SJCRH30 (cell line): ENCODE results near the gene NME5. TPM values are rescaled to one million over a fixed set of nuclear protein-coding genes. Genes with fewer than 3 reads are reported as not detected.

ENCODE experiments used
- DNase-seq, 2 experiments: peaks; one replicate each; pipeline ENCODE4 v3.0.0-alpha.2; 2015 to 2020
- H3K27ac ChIP-seq: fragments of 250-450 bp; sonication (Bioruptor Pico); 2 replicates; pipeline ENCODE4 v1.5.1; 2020; ENCODE audit warnings: mild to moderate bottlenecking, moderate library complexity
- H3K27me3 ChIP-seq: fragments of 250-450 bp; sonication (Bioruptor Pico); 2 replicates; pipeline ENCODE4 v1.5.1; 2020; ENCODE audit warnings: mild to moderate bottlenecking, moderate library complexity
- H3K36me3 ChIP-seq: fragments of 250-450 bp; sonication (Bioruptor Pico); 2 replicates; pipeline ENCODE4 v1.5.1; 2020; ENCODE audit warnings: mild to moderate bottlenecking, moderate library complexity
- H3K4me1 ChIP-seq: fragments of 250-450 bp; sonication (Bioruptor Pico); 2 replicates; pipeline ENCODE4 v1.5.1; 2020; ENCODE audit warnings: mild to moderate bottlenecking, moderate library complexity
- H3K4me3 ChIP-seq: fragments of 250-450 bp; sonication (Bioruptor Pico); 2 replicates; pipeline ENCODE4 v1.5.1; 2020; ENCODE audit warnings: mild to moderate bottlenecking, moderate library complexity
- H3K9me3 ChIP-seq: fragments of 250-450 bp; sonication (Bioruptor Pico); replicated peaks from 2 replicates; pipeline ENCODE4 v1.5.1; 2020; ENCODE audit warnings: mild to moderate bottlenecking, moderate library complexity
- total RNA-seq: library from RNA; depleted of rRNA; stranded (reverse); fragments of >200 nt; shearing (Covaris generic); gene quantifications from 2 replicates; pipeline ENCODE4 v1.2.3, GENCODE V29; 2014; rRNA removed

NME5 gene, protein sequence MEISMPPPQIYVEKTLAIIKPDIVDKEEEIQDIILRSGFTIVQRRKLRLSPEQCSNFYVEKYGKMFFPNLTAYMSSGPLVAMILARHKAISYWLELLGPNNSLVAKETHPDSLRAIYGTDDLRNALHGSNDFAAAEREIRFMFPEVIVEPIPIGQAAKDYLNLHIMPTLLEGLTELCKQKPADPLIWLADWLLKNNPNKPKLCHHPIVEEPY
- total RNA-seq: not detected in 2 replicates

- Histone ChIP-seq H3K4me3 (no peak within 1 kb of the TSS), H3K9me3 (no peaks in the 10 kb centered on the region)
- no peak for DNase-seq
Observed at GRCh38 chr5:138138949-138139780, at the start of gene NME5. Gene NME5 (minus strand): TSS chr5:138139428. CDS start chr5:138138780, 648 bp downstream.

GRCh38 chr5:138188626-138189025 lies 49.4 kb upstream of the NME5 start:
- no peaks in the 10 kb centered on the region for H3K4me1 ChIP-seq
- no peaks in the 10 kb centered on the region for H3K27me3 ChIP-seq
- no peak overlapping the region for H3K27ac ChIP-seq
- no peaks in the 10 kb centered on the region for H3K9me3 ChIP-seq
- H3K4me3 ChIP-seq: no peak overlapping the region
- DNase-seq: no peak
- peaks cover 82% of the 10 kb centered on the region for H3K36me3 ChIP-seq

More at GRCh38 chr5:138138949-138139780, at the start of gene NME5:
- no peaks in the 10 kb centered on the region for H3K4me1 ChIP-seq
- H3K27me3 ChIP-seq: peaks cover 4% of the 10 kb centered on the region; the same call in 1 of the 2 replicates
- no peak within 1 kb of the TSS for H3K27ac ChIP-seq
- no peaks in the 10 kb centered on the region for H3K36me3 ChIP-seq

GRCh38 chr5:138186002-138186447 lies 46.8 kb upstream of the NME5 start:
- Histone ChIP-seq H3K9me3 (no peaks in the 10 kb centered on the region), H3K36me3 (peaks cover 90% of the 10 kb centered on the region), H3K27me3 (no peaks in the 10 kb centered on the region), H3K4me3 (no peak overlapping the region), H3K4me1 (no peaks in the 10 kb centered on the region), H3K27ac (no peak overlapping the region)
- no peak for DNase-seq

GRCh38 chr5:138182808-138183207 lies 43.6 kb upstream of the NME5 start:
- Histone ChIP-seq H3K27me3 (no peaks in the 10 kb centered on the region), H3K4me3 (no peak overlapping the region), H3K9me3 (no peaks in the 10 kb centered on the region), H3K27ac (no peak overlapping the region), H3K4me1 (no peaks in the 10 kb centered on the region), H3K36me3 (peaks cover 69% of the 10 kb centered on the region)
- no peak for DNase-seq

DNA sequence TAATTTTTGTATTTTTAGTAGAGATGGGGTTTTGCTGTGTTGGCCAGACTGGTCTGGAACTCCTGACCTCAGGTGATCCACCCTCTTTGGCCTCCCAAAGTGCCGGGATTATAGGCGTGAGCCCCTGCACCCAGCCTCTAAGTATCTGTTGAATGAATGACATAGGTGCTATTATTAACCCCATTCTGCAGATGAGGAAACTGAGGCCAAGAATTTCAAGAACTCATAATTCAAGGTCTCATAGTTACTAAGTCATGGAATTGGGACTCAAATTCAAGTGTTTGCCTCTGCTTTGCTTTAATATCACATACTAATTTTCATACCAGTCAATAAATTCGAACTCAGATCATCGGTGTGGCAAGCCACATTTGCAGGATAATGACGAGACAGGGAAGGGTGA lies 41.6 kb upstream of the NME5 start:
- H3K27me3 ChIP-seq: no peaks in the 10 kb centered on the region
- H3K4me1 ChIP-seq: no peaks in the 10 kb centered on the region
- DNase-seq: no peak
- peaks cover 55% of the 10 kb centered on the region for H3K36me3 ChIP-seq
- no peak overlapping the region for H3K4me3 ChIP-seq
- H3K27ac ChIP-seq: no peak overlapping the region
- H3K9me3 ChIP-seq: no peaks in the 10 kb centered on the region

GRCh38 chr5:138180183-138180782 lies 41.1 kb upstream of the NME5 start:
- no peaks in the 10 kb centered on the region for H3K9me3 ChIP-seq
- no peak overlapping the region for H3K27ac ChIP-seq
- no peaks in the 10 kb centered on the region for H3K4me1 ChIP-seq
- H3K27me3 ChIP-seq: no peaks in the 10 kb centered on the region
- H3K36me3 ChIP-seq: peaks cover 50% of the 10 kb centered on the region
- DNase-seq: peak; percentile 41 to 80
- H3K4me3 ChIP-seq: peak overlapping the region; percentile 72

GRCh38 chr5:138179277-138179857 lies 40.1 kb upstream of the NME5 start:
- Histone ChIP-seq H3K27me3 (no peaks in the 10 kb centered on the region), H3K4me1 (no peaks in the 10 kb centered on the region), H3K4me3 (peak overlapping the region; percentile 72), H3K36me3 (peaks cover 41% of the 10 kb centered on the region), H3K9me3 (no peaks in the 10 kb centered on the region), H3K27ac (peak overlapping the region; percentile 95)
- DNase-seq: peak; percentile 30 to 37

- Histone ChIP-seq H3K36me3 (peaks cover 41% of the 10 kb centered on the region), H3K4me1 (no peaks in the 10 kb centered on the region), H3K9me3 (no peaks in the 10 kb centered on the region), H3K27me3 (no peaks in the 10 kb centered on the region), H3K27ac (peak within 1 kb of the TSS; percentile 95), H3K4me3 (peak within 1 kb of the TSS; percentile 72)
- peak; percentile 97 to 98 for DNase-seq
Observed at GRCh38 chr5:138178516-138179276, 39.5 kb upstream of the NME5 start, which contains the start of the genes BRD8 and KIF20A. Gene BRD8 (minus strand): TSS chr5:138178630. CDS start chr5:138178614, 16 bp downstream. Gene KIF20A (plus strand): TSS chr5:138179112. CDS start chr5:138179681, 569 bp downstream.

- Histone ChIP-seq H3K9me3 (no peaks in the 10 kb centered on the region), H3K27ac (peak overlapping the region; percentile 95), H3K36me3 (peaks cover 38% of the 10 kb centered on the region), H3K4me3 (peak overlapping the region; percentile 72), H3K4me1 (no peaks in the 10 kb centered on the region), H3K27me3 (no peaks in the 10 kb centered on the region)
- peak; percentile 11 to 48 for DNase-seq
Observed at GRCh38 chr5:138177941-138178515, 38.8 kb upstream of the NME5 start.

- H3K4me1 ChIP-seq: no peaks in the 10 kb centered on the region
- no peaks in the 10 kb centered on the region for H3K9me3 ChIP-seq
- H3K27me3 ChIP-seq: no peaks in the 10 kb centered on the region
- peaks cover 77% of the 10 kb centered on the region for H3K36me3 ChIP-seq
- DNase-seq: no peak
- no peak overlapping the region for H3K27ac ChIP-seq
- H3K4me3 ChIP-seq: no peak overlapping the region
Observed at GRCh38 chr5:138170299-138170698, 31.1 kb upstream of the NME5 start.

- no peaks in the 10 kb centered on the region for H3K9me3 ChIP-seq
- H3K4me1 ChIP-seq: no peaks in the 10 kb centered on the region
- no peak overlapping the region for H3K27ac ChIP-seq
- H3K36me3 ChIP-seq: peaks cover 87% of the 10 kb centered on the region
- no peak overlapping the region for H3K4me3 ChIP-seq
- no peaks in the 10 kb centered on the region for H3K27me3 ChIP-seq
- no peak for DNase-seq
Observed at GRCh38 chr5:138169124-138169523, 29.9 kb upstream of the NME5 start.

DNA sequence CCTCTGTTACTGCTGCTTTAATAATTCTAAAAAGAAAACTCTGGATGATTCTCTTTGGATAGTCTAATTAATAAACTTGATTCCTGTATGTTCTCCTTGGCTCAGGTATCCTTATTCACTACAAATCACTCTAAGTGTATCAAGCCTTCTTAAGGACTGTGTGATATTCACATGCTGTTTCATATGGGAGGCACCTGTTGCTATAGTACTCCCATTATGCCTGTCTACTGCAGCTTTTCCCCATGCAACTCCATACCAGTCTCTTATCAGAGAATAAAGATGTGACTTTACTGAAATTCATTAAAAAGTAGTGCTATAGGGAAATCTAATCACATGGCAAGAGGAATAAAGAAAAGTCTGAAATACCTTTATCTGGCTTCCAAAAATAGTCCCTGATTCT lies 24.5 kb upstream of the NME5 start:
- peaks cover 92% of the 10 kb centered on the region for H3K36me3 ChIP-seq
- DNase-seq: no peak
- no peak overlapping the region for H3K4me3 ChIP-seq
- H3K27ac ChIP-seq: no peak overlapping the region
- no peaks in the 10 kb centered on the region for H3K4me1 ChIP-seq
- H3K9me3 ChIP-seq: no peaks in the 10 kb centered on the region
- H3K27me3 ChIP-seq: no peaks in the 10 kb centered on the region

GRCh38 chr5:138160706-138161105 lies 21.5 kb upstream of the NME5 start:
- H3K27ac ChIP-seq: no peak overlapping the region
- H3K4me3 ChIP-seq: no peak overlapping the region
- DNase-seq: no peak
- no peaks in the 10 kb centered on the region for H3K27me3 ChIP-seq
- no peaks in the 10 kb centered on the region for H3K4me1 ChIP-seq
- H3K9me3 ChIP-seq: no peaks in the 10 kb centered on the region
- peaks cover 87% of the 10 kb centered on the region for H3K36me3 ChIP-seq

DNA sequence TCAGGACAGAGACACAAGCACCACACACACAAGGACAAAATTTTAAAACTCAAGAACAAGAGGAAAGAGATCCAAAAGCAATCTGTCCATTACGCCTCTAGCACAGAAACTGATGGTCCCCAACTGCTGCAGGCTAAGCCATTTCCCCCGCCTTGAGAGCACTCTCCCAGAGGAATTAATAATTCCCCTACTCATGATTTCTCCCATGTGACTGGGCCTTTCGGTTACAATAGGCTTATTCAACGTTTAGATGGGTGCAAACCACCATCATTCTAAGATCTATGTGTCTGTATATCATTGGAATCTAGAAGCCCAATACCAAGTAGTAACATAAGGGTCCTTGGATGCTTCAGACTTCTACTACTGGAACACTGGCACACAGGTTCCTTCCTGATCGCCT lies 20.4 kb upstream of the NME5 start:
- H3K36me3 ChIP-seq: peaks cover 79% of the 10 kb centered on the region

More for the DNA sequence above, 20.4 kb upstream of the NME5 start:
- DNase-seq: no peak
- no peaks in the 10 kb centered on the region for H3K4me1 ChIP-seq
- H3K27ac ChIP-seq: no peak overlapping the region
- H3K4me3 ChIP-seq: no peak overlapping the region
- H3K9me3 ChIP-seq: no peaks in the 10 kb centered on the region
- H3K27me3 ChIP-seq: no peaks in the 10 kb centered on the region
